Suprapubic skin (tissue), 4 donors: Measurements from ENCODE around the gene MYH14. TPM values are rescaled to one million over a fixed set of nuclear protein-coding genes. Genes with fewer than 3 reads are reported as not detected.

Source experiments
- DNase-seq, 2 donors: peaks; one replicate each; pipeline ENCODE4 v3.0.0-alpha.2; 2019; ENCODE audit warnings: low spot score in 2 of 2
- H3K27ac ChIP-seq: fragments of 200-600 bp; sonication (generic); one replicate; pipeline ENCODE4 v1.5.1; 2019
- H3K27me3 ChIP-seq: fragments of 200-600 bp; sonication (generic); one replicate; pipeline ENCODE4 v1.5.1; 2019
- H3K36me3 ChIP-seq: fragments of 200-600 bp; sonication (generic); one replicate; pipeline ENCODE4 v1.5.1; 2019
- H3K4me1 ChIP-seq: fragments of 200-600 bp; sonication (generic); one replicate; pipeline ENCODE4 v1.5.1; 2019
- H3K4me3 ChIP-seq: fragments of 200-600 bp; sonication (generic); one replicate; pipeline ENCODE4 v1.5.1; 2019; ENCODE audit warnings: mild to moderate bottlenecking
- H3K9me3 ChIP-seq: fragments of 200-600 bp; sonication (generic); one replicate; pipeline ENCODE4 v1.5.1; 2019
- CTCF ChIP-seq, 2 donors: fragments of 200-600 bp in 1 of 2; fragments of 450-650 bp in 1 of 2; sonication (generic) in 1 of 2; IDR thresholded peaks; one replicate each; pipeline ENCODE4 v1.5.1; 2016 to 2019; ENCODE audit warnings: antibody characterized with exemption in 2 of 2, mild to moderate bottlenecking in 1 of 2, moderate library complexity in 1 of 2
- EP300 ChIP-seq: sonication (generic); formaldehyde crosslinking; IDR thresholded peaks from one replicate; pipeline ENCODE4 v1.6.1; 2017; ENCODE audit warnings: antibody characterized with exemption
- POLR2A ChIP-seq, 2 donors: fragments of 450-650 bp; IDR thresholded peaks; one replicate each; pipeline ENCODE4 v1.6.1; 2017; ENCODE audit warnings: antibody characterized with exemption in 2 of 2, mild to moderate bottlenecking in 2 of 2, moderate library complexity in 2 of 2
- POLR2AphosphoS5 ChIP-seq, 3 donors: sonication (generic); formaldehyde crosslinking; IDR thresholded peaks; one replicate each; pipeline ENCODE4 v1.6.1; 2017; ENCODE audit warnings: antibody characterized with exemption in 3 of 3
- WGBS: methylation state at CpG from one replicate; pipeline ENCODE4 v1.1.5; 2018; 5-methylcytosine and 5-hydroxymethylcytosine counted together
- total RNA-seq, 4 donors: library from RNA; depleted of rRNA; stranded (reverse); fragments of >200 nt; gene quantifications; one replicate each; pipeline ENCODE4 v1.1.0, GENCODE V29; 2016

MYH14 gene
- total RNA-seq, 4 donors from 2014 or later = 84.8 to 116 (median 104) TPM

DNA sequence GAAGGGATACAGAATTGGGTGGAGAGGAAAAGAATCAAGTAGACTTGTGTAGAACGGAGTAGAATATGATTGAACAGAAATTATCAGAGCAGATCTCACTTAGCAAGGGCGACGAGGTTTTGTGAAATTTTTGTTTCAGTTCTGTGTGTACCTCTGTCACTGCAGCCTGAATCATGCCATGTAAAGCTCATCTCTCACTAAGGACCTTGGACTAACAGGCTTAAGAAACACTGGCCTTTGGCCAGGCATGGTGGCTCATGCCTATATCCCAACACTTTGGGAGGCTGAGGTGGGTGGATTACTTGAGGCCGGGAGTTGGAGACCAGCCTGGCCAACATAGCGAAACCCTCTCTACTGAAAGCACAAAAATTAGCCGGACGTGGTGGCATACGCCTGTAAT is 62.6 kb downstream of the MYH14 start:
- Histone ChIP-seq H3K36me3 (peaks cover 22% of the 10 kb centered on the region), H3K27ac (no peak overlapping the region), H3K4me3 (no peak overlapping the region), H3K4me1 (no peaks in the 10 kb centered on the region), H3K27me3 (peaks cover 4% of the 10 kb centered on the region), H3K9me3 (no peaks in the 10 kb centered on the region)
- WGBS = 88% methylated on average over 8 of the region's 8 CpGs
- TF ChIP-seq EP300 (no peak), POLR2A (IDR thresholded peaks at IDR 0.05) (no peak), CTCF (IDR thresholded peaks at IDR 0.05) (no peak), POLR2AphosphoS5 (IDR thresholded peaks at IDR 0.05) (no peak)
- no peak for DNase-seq

- H3K36me3 ChIP-seq = peaks cover 28% of the 10 kb centered on the region
- H3K4me3 ChIP-seq = no peak overlapping the region
- H3K27ac ChIP-seq = no peak overlapping the region
- H3K27me3 ChIP-seq = peaks cover 4% of the 10 kb centered on the region
- no peak for TF ChIP-seq POLR2AphosphoS5 (IDR thresholded peaks at IDR 0.05)
- no peak for TF ChIP-seq EP300
- TF ChIP-seq CTCF (IDR thresholded peaks at IDR 0.05) = no peak
- TF ChIP-seq POLR2A (IDR thresholded peaks at IDR 0.05) = no peak
- H3K4me1 ChIP-seq = no peaks in the 10 kb centered on the region
- WGBS = 14% methylated on average over 19 of the region's 20 CpGs
- no peaks in the 10 kb centered on the region for H3K9me3 ChIP-seq
- DNase-seq = no peak
Observed at GRCh38 chr19:50266896-50267295, 63.5 kb downstream of the MYH14 start.

GRCh38 chr19:50268041-50268440 is 64.6 kb downstream of the MYH14 start:
- Histone ChIP-seq H3K27ac (no peak overlapping the region), H3K4me1 (no peaks in the 10 kb centered on the region), H3K27me3 (peaks cover 4% of the 10 kb centered on the region), H3K9me3 (no peaks in the 10 kb centered on the region), H3K36me3 (peaks cover 28% of the 10 kb centered on the region), H3K4me3 (no peak overlapping the region)
- no peak for DNase-seq
- 87% methylated on average over 13 of the region's 13 CpGs for WGBS
- TF ChIP-seq POLR2A (IDR thresholded peaks at IDR 0.05) (no peak), CTCF (IDR thresholded peaks at IDR 0.05) (no peak), EP300 (no peak)

DNA sequence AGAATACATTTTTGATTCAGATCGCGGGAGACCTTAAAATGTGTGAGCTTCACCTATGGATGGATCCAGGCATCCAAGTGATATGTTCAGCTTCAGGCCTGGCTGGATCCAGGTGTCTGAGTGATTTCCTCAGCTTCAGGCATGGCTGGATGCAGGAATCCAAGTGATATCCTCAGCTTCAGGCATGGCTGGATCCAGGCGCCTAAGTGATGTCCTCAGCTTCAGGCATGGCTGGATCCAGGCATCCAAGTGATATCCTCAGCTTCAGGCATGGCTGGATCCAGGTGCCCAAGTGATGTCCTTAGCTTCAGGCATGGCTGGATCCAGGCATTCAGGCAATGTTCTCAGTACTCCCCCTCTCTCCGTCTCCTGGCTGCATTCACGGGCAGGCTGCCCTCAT is 65.1 kb downstream of the MYH14 start:
- Histone ChIP-seq H3K27me3 (peaks cover 4% of the 10 kb centered on the region), H3K4me3 (no peak overlapping the region), H3K36me3 (peaks cover 28% of the 10 kb centered on the region), H3K4me1 (no peaks in the 10 kb centered on the region), H3K27ac (no peak overlapping the region), H3K9me3 (no peaks in the 10 kb centered on the region)
- TF ChIP-seq CTCF (IDR thresholded peaks at IDR 0.05) (no peak), EP300 (no peak), POLR2A (IDR thresholded peaks at IDR 0.05) (no peak)
- no peak for DNase-seq
- whole genome bisulfite sequencing = 97% methylated on average over 5 of the region's 5 CpGs

DNA sequence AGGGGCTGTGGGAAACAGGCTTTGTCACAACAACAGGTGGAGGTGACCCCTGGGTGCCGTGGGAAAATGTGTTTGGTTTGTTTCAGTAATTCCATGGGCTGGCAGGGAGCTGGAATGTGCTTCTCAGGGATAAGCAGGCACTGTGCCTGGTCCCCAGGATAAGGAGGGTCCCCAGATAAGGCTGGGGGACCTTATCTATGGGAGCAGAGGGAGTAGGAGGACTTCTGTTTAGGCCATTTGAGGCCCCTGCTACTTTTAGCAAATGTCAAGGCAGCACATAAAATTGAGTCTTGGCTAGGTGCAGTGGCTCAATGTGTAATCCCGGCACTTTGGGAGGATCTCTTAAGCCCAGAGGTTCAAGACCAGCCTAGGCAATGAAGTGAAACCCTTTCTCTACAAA is 66.2 kb downstream of the MYH14 start:
- WGBS = 74% methylated on average over 2 of the region's 2 CpGs
- peaks cover 28% of the 10 kb centered on the region for H3K36me3 ChIP-seq
- no peak for DNase-seq

More for the DNA sequence above, 66.2 kb downstream of the MYH14 start:
- Histone ChIP-seq H3K27me3 (peaks cover 4% of the 10 kb centered on the region), H3K4me1 (no peaks in the 10 kb centered on the region), H3K4me3 (no peak overlapping the region), H3K9me3 (no peaks in the 10 kb centered on the region), H3K27ac (no peak overlapping the region)
- TF ChIP-seq POLR2AphosphoS5 (IDR thresholded peaks at IDR 0.05) (no peak), POLR2A (IDR thresholded peaks at IDR 0.05) (no peak), EP300 (no peak), CTCF (IDR thresholded peaks at IDR 0.05) (no peak)
